ENCODE measurements around the gene BRICD5. TPM values are rescaled to one million over a fixed set of nuclear protein-coding genes. Genes with fewer than 3 reads are reported as not detected.

Gene BRICD5
- total RNA-seq, 1 experiment from 2014 or later, result 18.6 TPM

DNA sequence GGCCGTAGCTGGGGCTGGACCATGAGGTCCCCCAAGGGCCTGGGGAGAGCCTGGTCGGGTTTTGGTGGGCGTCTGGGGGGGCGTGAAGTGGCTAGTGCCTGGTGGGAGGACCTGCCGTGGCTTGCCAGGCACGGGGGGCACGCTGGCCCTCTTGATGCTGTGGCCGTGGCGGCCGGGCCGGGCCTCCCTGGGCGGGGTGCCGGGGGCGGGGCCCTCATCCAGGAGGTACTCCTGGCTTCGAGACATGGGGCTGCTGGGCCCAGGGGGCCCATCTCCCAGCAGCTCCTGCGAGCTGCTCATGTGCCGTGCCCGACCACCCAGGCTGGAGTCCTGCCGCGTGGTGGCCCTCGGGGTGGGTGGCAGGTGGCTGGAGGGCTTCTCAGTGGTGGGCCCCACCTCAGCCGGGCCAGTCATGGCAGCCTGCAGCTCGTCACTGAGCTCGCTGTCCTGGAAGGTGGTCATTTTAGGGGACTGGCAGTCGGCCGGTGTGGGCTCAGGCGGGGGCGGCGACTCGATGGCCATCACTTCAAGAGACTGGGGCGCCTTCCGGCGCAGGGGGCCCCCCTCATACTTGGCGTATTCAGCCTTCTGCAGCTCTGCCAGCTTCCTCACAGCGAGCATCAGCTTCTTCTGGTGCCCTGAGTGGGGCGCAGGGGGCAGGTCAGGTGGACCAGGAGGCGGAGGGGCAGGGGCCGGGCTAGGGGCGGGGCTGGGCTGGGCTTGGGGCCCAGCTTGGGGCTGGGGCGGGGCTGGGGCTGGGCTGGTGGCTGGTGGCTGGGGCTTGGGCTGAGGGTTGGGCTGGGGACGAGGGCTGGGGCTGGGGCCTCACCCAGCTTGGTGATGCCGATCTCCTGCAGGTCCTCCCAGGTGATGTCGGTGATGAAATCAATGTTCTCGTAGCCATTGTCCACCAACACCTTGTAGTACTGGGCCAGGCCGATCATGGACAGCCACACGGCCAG lies 29.4 kb downstream of the BRICD5 start:
- TF ChIP-seq, protein P1, sequence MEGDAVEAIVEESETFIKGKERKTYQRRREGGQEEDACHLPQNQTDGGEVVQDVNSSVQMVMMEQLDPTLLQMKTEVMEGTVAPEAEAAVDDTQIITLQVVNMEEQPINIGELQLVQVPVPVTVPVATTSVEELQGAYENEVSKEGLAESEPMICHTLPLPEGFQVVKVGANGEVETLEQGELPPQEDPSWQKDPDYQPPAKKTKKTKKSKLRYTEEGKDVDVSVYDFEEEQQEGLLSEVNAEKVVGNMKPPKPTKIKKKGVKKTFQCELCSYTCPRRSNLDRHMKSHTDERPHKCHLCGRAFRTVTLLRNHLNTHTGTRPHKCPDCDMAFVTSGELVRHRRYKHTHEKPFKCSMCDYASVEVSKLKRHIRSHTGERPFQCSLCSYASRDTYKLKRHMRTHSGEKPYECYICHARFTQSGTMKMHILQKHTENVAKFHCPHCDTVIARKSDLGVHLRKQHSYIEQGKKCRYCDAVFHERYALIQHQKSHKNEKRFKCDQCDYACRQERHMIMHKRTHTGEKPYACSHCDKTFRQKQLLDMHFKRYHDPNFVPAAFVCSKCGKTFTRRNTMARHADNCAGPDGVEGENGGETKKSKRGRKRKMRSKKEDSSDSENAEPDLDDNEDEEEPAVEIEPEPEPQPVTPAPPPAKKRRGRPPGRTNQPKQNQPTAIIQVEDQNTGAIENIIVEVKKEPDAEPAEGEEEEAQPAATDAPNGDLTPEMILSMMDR (conservative IDR thresholded peaks at IDR 0.05; ENCODE audit: low read depth, low read length), result no peak
- no peak for TF ChIP-seq EZH2 (IDR thresholded peaks at IDR 0.05; ENCODE audit: borderline replicate concordance, low read depth, low read length, poor library complexity, severe bottlenecking)
- Histone ChIP-seq H3K27me3 (replicated peaks; ENCODE audit: insufficient read depth, low read depth, low read length, poor library complexity) (no peaks in the 10 kb centered on the region), H3K27ac (ENCODE audit: low read depth, low read length, poor library complexity, severe bottlenecking) (no peak overlapping the region), H3K36me3 (ENCODE audit: insufficient read depth, low read length, poor library complexity, severe bottlenecking) (peaks cover 7% of the 10 kb centered on the region), H3K9me3 (ENCODE audit: low read depth, low read length, poor library complexity, severe bottlenecking) (no peaks in the 10 kb centered on the region), H3K4me3 (ENCODE audit: low read depth, low read length, poor library complexity, severe bottlenecking) (no peak overlapping the region), H3K4me1 (ENCODE audit: insufficient read depth, low read length, poor library complexity, severe bottlenecking) (no peaks in the 10 kb centered on the region)
- ChIA-PET POLR2A (ENCODE audit: low non-redundant PET) (no interaction called here), CTCF (interaction anchor here (1.2 kb wide), 1 partner anchor 13 kb away, joined by 3 read pairs; no protein-coding TSS in a partner anchor)
- intact Hi-C loops (cut with micrococcal nuclease; ENCODE audit: unreplicated experiment), result no loop called here
- DNase-seq (ENCODE audit: low spot score), result no peak
- no TSS peak for BruUV-seq (replicated peaks)

GRCh38 chr16:2180461-2180860 lies 30.2 kb downstream of the BRICD5 start:
- POLR2A ChIA-PET (ENCODE audit: low non-redundant PET), result no interaction called here
- no peak for DNase-seq (ENCODE audit: low spot score)
- TF ChIP-seq, protein P1 (conservative IDR thresholded peaks at IDR 0.05; ENCODE audit: low read depth, low read length), result no peak
- TF ChIP-seq EZH2 (IDR thresholded peaks at IDR 0.05; ENCODE audit: borderline replicate concordance, low read depth, low read length, poor library complexity, severe bottlenecking), result no peak
- CTCF ChIA-PET, result no interaction called here
- Histone ChIP-seq H3K27ac (ENCODE audit: low read depth, low read length, poor library complexity, severe bottlenecking) (no peak overlapping the region), H3K27me3 (replicated peaks; ENCODE audit: insufficient read depth, low read depth, low read length, poor library complexity) (no peaks in the 10 kb centered on the region), H3K9me3 (ENCODE audit: low read depth, low read length, poor library complexity, severe bottlenecking) (no peaks in the 10 kb centered on the region), H3K4me1 (ENCODE audit: insufficient read depth, low read length, poor library complexity, severe bottlenecking) (no peaks in the 10 kb centered on the region), H3K4me3 (ENCODE audit: low read depth, low read length, poor library complexity, severe bottlenecking) (no peak overlapping the region), H3K36me3 (ENCODE audit: insufficient read depth, low read length, poor library complexity, severe bottlenecking) (peaks cover 15% of the 10 kb centered on the region)
- BruUV-seq (replicated peaks), result no TSS peak
- intact Hi-C loops (cut with micrococcal nuclease; ENCODE audit: unreplicated experiment), result no loop called here

- no peak overlapping the region for H3K4me3 ChIP-seq (ENCODE audit: low read depth, low read length, poor library complexity, severe bottlenecking)
- ChIA-PET POLR2A (ENCODE audit: low non-redundant PET) (no interaction called here), CTCF (no interaction called here)
- H3K36me3 ChIP-seq (ENCODE audit: insufficient read depth, low read length, poor library complexity, severe bottlenecking), result peaks cover 24% of the 10 kb centered on the region
- intact Hi-C loops (cut with micrococcal nuclease; ENCODE audit: unreplicated experiment), result no loop called here
- TF ChIP-seq, protein P1 (conservative IDR thresholded peaks at IDR 0.05; ENCODE audit: low read depth, low read length), result no peak
- TF ChIP-seq EZH2 (IDR thresholded peaks at IDR 0.05; ENCODE audit: borderline replicate concordance, low read depth, low read length, poor library complexity, severe bottlenecking), result no peak
- no peaks in the 10 kb centered on the region for H3K4me1 ChIP-seq (ENCODE audit: insufficient read depth, low read length, poor library complexity, severe bottlenecking)
- no peaks in the 10 kb centered on the region for H3K9me3 ChIP-seq (ENCODE audit: low read depth, low read length, poor library complexity, severe bottlenecking)
- no peaks in the 10 kb centered on the region for H3K27me3 ChIP-seq (replicated peaks; ENCODE audit: insufficient read depth, low read depth, low read length, poor library complexity)
- no TSS peak for BruUV-seq (replicated peaks)
- DNase-seq (ENCODE audit: low spot score), result no peak
- H3K27ac ChIP-seq (ENCODE audit: low read depth, low read length, poor library complexity, severe bottlenecking), result no peak overlapping the region
These were observed 31.1 kb downstream of the BRICD5 start for GRCh38 chr16:2179576-2179975.
